Left ventricle myocardium inferior (tissue), 1 donor: ENCODE results near the gene ADM2. TPM values are rescaled to one million over a fixed set of nuclear protein-coding genes. Genes with fewer than 3 reads are reported as not detected.

Source experiments
- DNase-seq: peaks from one replicate; pipeline ENCODE4 v3.0.0-alpha.2; 2020
- H3K27ac ChIP-seq: fragments of 200-600 bp; replicated peaks from 2 replicates; pipeline ENCODE4 v1.8.0; 2021
- H3K27me3 ChIP-seq: fragments of 200-600 bp; 2 replicates; pipeline ENCODE4 v1.8.0; 2021; ENCODE audit warnings: low read depth
- H3K36me3 ChIP-seq: fragments of 200-600 bp; 2 replicates; pipeline ENCODE4 v1.8.0; 2021
- H3K4me1 ChIP-seq: fragments of 200-600 bp; 2 replicates; pipeline ENCODE4 v1.8.0; 2021
- H3K4me3 ChIP-seq: fragments of 200-600 bp; 2 replicates; pipeline ENCODE4 v1.8.0; 2021; ENCODE audit warnings: mild to moderate bottlenecking, moderate library complexity
- H3K9me3 ChIP-seq: fragments of 200-600 bp; replicated peaks from 2 replicates; pipeline ENCODE4 v1.8.0; 2021
- CTCF ChIP-seq: fragments of 200-600 bp; IDR thresholded peaks from 2 replicates; pipeline ENCODE4 v1.8.0; 2021; ENCODE audit warnings: antibody characterized with exemption, mild to moderate bottlenecking, borderline replicate concordance
- intact Hi-C: fragments of 100-400 bp; cut with micrococcal nuclease; formaldehyde crosslinking; loops from one replicate; pipeline ENCODE4 v1.11.0; 2022
- total RNA-seq: library from RNA; stranded (reverse); fragmentation: NEBNext Ultra II Directional; extraction: Animal tissue kit (Norgen Biotek cat#: 25700); gene quantifications from one replicate; pipeline ENCODE4 v1.2.1, GENCODE V29; 2021
- donor health status: DM: no; HTN: yes; CAD: no; lungs with severe emphysema.

ADM2 gene
- total RNA-seq, 1 donor from 2014 or later, result not detected

- Histone ChIP-seq H3K9me3 (no peaks in the 10 kb centered on the region), H3K36me3 (no peaks in the 10 kb centered on the region), H3K4me3 (no peak overlapping the region), H3K4me1 (no peaks in the 10 kb centered on the region), H3K27me3 (peaks cover 50% of the 10 kb centered on the region), H3K27ac (no peak overlapping the region)
- intact Hi-C loops, result no loop called here
- no peak for DNase-seq
- no peak for TF ChIP-seq CTCF
Measured at GRCh38 chr22:50489363-50490243, 8.3 kb downstream of the ADM2 start.

- intact Hi-C loops, result no loop called here
- no peak overlapping the region for H3K4me3 ChIP-seq
- no peak for TF ChIP-seq CTCF
Measured at GRCh38 chr22:50490531-50491308, 9.4 kb downstream of the ADM2 start.

GRCh38 chr22:50497093-50497492 is 15.8 kb downstream of the ADM2 start:
- H3K9me3 ChIP-seq, result no peaks in the 10 kb centered on the region
- H3K27me3 ChIP-seq, result no peaks in the 10 kb centered on the region
- peaks cover under 1% of the 10 kb centered on the region for H3K36me3 ChIP-seq
- no peak overlapping the region for H3K27ac ChIP-seq
- H3K4me3 ChIP-seq, result no peak overlapping the region
- peaks cover 9% of the 10 kb centered on the region for H3K4me1 ChIP-seq
- DNase-seq, result no peak
- intact Hi-C loops, result no loop called here
- no peak for TF ChIP-seq CTCF

More at GRCh38 chr22:50490531-50491308, 9.4 kb downstream of the ADM2 start:
- no peaks in the 10 kb centered on the region for H3K4me1 ChIP-seq
- H3K27me3 ChIP-seq, result peaks cover 39% of the 10 kb centered on the region
- H3K9me3 ChIP-seq, result no peaks in the 10 kb centered on the region
- H3K27ac ChIP-seq, result no peak overlapping the region
- no peaks in the 10 kb centered on the region for H3K36me3 ChIP-seq
- no peak for DNase-seq

GRCh38 chr22:50498322-50498890 is 17.1 kb downstream of the ADM2 start:
- intact Hi-C loops, result no loop called here
- Histone ChIP-seq H3K4me3 (no peak overlapping the region), H3K36me3 (peaks cover 14% of the 10 kb centered on the region), H3K4me1 (peaks cover 9% of the 10 kb centered on the region), H3K27me3 (no peaks in the 10 kb centered on the region), H3K27ac (no peak overlapping the region), H3K9me3 (no peaks in the 10 kb centered on the region)
- no peak for DNase-seq
- TF ChIP-seq CTCF, result peak; percentile 70

GRCh38 chr22:50500452-50500851 is 19.1 kb downstream of the ADM2 start:
- Histone ChIP-seq H3K9me3 (no peaks in the 10 kb centered on the region), H3K4me1 (peaks cover 9% of the 10 kb centered on the region), H3K27me3 (no peaks in the 10 kb centered on the region), H3K4me3 (no peak overlapping the region), H3K36me3 (peaks cover 28% of the 10 kb centered on the region), H3K27ac (no peak overlapping the region)
- intact Hi-C loops, result no loop called here
- no peak for TF ChIP-seq CTCF
- DNase-seq, result no peak
